Fibroblast of skin of scalp (primary cell): Measurements from ENCODE around the gene FBLIM1.
"Not testable (repeated sequence)": the region's sequence is repeated elsewhere in the genome, so short reads cannot be mapped to it uniquely, and the experiment has no call there.

Experiments used
- DNase-seq: peaks from one replicate; pipeline ENCODE4 v3.0.0-alpha.2; 2013

Gene FBLIM1

DNA sequence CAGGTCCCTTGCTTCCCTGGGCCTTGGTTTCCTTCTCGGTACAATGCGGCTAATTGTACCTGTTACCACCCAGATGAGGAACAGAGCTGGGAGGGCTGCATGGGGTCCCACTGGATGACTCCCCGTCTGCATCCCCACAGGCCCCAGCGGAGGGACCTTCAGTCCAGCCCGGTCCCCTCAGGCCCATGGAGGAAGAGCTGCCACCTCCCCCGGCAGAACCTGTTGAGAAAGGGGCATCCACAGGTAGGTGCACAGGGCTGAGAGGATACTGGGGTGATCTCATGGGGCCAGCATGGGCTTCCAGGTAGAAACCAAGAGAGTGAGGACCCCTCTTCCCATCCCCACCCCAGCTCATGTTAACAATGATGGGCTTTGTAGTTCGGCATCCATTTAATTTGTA is 9.8 kb downstream of the FBLIM1 start:
- DNase-seq, result no peak

GRCh38 chr1:15770313-15770962 is 11.8 kb downstream of the FBLIM1 start:
- DNase-seq, result no peak

- no peak for DNase-seq
Observed at GRCh38 chr1:15771836-15772515, 13.4 kb downstream of the FBLIM1 start.

DNA sequence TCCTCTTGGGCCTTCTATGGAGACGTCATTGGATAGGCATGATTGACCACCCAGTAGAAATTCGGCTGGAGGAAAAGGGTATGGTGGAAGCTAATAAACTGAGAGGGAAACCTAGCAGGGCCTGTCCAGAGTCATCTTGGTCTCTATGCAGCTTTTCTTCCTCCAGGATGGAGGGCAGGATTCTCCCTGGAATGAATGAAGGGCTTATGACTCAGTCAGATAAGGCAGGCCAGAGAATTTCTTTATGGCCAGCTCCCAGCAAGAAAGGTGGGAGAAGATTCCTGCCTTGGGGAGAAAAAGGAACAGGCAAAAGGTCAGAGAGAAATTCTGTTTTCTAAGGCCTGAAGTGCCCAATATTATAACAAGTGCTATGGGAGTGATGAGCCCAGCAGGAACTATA is 17.1 kb downstream of the FBLIM1 start:
- DNase-seq, result no peak

DNA sequence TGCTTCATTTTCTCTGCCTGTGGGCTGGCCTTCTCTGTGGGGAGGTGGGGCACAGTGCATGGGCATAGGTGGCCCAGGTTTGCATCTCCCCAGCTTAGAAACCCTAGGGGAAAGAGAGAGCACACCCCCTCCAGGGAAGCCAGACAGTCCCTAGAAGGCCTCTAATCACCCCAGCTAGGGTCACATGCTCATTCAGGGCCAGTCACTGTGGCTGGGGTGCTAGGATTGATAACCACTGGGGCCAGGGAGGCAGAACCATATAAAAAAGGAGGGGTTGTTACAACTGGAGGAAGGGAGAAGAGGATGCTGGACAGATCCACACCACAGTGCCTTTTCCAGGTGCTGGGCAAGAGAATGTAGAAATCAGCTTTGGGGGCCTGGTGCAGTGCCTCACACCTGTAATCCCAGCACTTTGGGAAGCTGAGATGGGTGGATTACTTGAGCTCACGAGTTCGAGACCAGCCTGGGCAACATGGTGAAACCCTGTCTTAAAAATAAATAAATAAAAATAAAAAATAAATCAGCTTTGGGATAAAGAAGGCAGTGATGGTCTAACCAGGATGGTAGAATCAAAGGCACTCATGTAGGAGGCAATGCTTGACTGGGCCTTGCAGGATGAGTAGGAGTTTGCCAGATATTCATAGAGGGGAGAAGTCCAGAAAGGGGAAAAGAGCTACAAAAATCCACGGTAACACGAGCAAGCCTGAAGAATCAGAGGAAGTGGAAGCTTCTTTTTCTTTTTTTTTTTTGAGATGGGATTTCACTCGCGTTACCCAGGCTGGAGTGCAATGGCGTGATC is 19.5 kb downstream of the FBLIM1 start:
- DNase-seq, result no peak

- DNase-seq, result no peak
Observed at GRCh38 chr1:15785683-15786082, 27.1 kb downstream of the FBLIM1 start.

GRCh38 chr1:15786581-15786980 is 28.0 kb downstream of the FBLIM1 start:
- peak; percentile 51 for DNase-seq

DNA sequence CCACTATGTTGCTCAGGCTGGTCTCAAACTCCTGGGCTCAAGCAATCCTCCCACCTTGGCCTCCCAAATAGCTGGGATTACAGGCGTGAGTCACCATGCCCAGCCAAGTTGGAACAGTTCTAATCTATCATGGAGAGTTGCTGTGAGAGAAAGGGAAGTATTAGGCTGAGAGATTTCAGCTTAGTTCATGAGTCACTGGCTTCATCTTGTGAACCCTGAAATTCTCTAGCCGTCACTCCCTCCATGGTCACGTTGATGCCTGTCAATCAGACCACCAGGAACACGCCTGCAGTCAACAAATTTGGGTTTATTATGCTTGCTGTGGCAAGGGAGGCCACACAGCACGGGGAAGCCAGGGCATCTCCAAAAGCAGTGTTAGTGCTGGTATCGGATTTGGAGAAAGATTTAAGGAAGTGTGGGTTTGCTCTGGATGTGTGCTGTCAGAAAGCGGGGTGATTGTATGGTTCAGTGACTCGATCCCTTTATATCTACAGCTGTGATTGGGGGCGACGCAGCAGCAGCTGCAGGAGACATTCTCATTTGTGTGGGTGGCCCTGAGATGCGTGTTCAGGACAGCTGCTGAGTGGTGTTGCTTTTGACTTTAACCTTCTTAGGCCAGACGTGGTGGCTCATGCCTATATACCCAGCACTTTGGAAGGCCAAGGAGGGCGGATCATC is 30.2 kb downstream of the FBLIM1 start:
- peak; percentile 44 for DNase-seq

GRCh38 chr1:15796086-15796462 is 37.5 kb downstream of the FBLIM1 start:
- DNase-seq, result no peak

GRCh38 chr1:15797614-15798390 is 39.2 kb downstream of the FBLIM1 start:
- DNase-seq, result no peak

DNA sequence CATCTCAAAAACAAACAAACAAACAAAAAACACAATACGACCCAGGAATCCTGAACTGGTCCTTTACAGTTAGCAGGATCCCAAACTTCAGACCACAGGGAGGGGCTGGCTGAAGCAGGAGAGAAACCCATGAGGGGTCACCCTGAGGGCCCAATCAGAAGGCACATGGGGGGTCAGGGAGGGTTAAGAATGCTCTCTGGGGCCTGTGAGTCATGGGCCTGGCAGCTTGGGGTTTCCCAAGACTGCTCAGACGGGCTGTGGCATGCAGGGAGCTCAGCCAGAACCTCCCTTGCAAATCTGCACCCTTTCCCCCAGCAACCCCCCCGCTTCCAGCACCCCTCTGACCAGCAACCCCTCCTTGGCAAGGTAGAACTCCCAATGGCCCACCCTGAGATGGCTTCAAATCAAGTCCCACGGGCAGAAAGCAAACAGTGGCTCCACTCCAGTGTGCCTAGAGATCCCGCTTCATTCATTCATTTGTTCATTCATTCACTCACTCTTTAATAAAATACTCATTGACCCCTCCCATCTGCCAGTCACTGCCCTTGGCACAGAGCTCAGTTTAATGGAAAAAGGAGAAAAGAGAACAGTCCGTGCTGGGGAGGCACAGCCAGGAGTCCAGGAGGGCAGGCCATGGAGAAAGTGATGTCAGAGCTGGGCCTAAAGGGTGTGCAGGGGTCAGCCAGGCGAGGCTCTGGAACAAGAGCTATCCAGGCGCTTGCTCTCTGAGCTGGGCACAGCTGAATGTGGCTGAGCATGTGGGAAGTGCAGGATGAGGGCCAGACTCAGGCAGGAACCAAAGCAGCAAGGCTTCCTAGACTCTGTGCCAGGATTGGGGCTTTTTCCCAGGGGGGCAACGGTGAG is 40.6 kb downstream of the FBLIM1 start:
- peak; percentile 98 for DNase-seq

DNA sequence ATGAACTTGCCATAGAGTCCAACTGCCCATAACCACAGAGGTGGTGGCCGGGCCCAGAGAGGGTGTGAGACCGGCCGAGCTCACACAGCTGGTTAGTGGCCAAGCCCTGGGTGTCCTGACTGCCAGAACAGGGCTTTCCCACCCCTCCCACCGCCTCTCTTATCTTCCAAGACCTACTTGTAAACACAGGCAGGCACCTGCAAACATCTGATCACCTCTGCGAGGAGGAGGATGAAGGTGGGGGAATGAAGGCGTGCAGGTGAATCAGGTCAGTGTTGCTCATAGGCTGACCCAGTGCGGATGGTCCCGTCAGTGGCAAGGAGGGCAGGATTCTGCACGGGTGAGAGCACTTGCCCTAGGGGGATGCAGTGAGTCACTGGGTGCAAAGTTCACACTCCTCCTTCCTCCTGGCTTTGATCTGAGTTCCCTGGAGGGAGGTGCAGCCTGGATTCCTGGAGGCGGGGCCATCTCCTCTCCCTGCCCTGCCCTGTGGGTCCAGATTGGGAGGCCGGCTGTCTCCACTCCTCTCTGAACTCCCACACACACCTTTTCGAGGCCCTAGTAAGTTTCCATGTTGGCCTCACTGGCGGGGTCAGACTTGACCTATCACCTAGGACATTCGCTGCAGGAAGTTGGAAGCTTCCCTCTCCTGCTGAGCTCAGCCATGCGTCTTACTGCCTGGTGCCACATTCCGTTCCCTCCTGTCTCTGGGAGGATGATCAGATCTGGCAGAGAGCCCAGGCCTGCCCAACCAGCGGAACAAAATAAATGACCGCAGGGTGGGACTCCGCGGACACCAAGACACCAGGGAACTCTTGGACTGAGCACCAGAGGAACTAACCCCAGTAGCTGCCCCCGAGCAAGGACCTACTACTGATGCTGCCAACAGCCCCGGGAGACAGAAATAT is 41.6 kb downstream of the FBLIM1 start:
- peak; percentile 68 for DNase-seq

GRCh38 chr1:15802234-15802965 is 43.8 kb downstream of the FBLIM1 start:
- peak; percentile 59 for DNase-seq

DNA sequence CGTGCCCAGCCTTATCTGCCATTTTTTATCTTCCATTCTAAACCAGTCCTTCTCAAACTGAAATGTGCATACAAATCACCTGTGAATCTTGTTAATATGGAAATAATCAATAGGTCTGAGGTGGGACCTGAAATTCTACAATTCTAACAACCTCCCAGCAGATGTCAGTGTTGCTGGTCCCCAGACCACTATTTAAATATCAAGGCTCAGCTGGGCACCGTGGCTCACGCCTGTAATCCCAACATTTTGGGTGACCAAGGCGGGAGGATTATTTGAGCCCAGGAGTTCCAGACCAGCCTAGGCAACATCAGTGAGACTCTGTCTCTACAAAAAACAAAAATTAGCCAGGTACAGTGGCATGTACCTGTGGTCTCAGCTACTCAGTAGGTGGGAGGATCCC is 44.8 kb downstream of the FBLIM1 start:
- peak; percentile 39 for DNase-seq

DNA sequence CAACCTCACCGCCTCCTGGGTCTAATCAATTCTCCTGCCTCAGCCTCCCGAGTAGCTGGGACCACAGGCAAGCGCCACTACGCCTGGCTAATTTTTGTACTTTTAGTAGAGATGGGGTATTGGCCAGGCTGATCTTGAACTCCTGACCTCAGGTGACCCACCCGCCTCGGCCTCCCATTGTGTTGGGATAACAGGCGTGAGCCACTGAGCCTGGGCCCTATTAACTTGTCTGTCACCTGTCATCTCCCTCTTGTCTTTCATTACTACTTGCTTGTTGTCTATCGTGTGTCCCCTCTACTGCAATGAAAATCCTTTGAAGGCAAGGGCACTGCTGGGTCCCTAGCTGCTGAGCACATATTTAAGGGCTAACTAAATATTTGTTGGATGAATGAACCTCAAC is 45.5 kb downstream of the FBLIM1 start:
- no peak for DNase-seq

- DNase-seq, result no peak
Observed at GRCh38 chr1:15807121-15807520, 48.5 kb downstream of the FBLIM1 start.

DNA sequence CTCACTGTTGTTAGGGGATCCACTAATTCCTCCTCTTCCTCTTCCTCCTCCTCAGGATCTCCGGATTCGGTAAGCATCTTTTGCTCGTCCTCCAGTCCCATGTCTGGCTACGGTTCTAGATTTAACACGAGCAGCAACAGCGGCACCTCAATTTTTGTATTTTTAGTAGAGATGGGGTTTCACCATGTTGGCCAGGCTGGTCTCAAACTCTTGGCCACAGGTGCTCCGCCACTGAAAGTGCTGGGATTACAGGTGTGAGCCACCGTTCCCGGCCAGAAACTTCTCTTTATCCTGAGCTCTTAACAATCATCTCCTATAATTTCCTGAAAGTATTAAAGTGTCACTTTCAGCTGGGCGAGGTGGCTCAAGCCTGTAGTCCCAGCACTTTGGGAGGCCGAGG is 49.0 kb downstream of the FBLIM1 start, which contains the start of gene UQCRHL:
TSS of gene UQCRHL (minus strand) at position 101 of the 400 bp plus-strand sequence. CDS start at position 101, 0 bp downstream.
- not testable (repeated sequence) for DNase-seq

- no peak for DNase-seq
Observed at GRCh38 chr1:15808955-15809354, 50.4 kb downstream of the FBLIM1 start.

DNA sequence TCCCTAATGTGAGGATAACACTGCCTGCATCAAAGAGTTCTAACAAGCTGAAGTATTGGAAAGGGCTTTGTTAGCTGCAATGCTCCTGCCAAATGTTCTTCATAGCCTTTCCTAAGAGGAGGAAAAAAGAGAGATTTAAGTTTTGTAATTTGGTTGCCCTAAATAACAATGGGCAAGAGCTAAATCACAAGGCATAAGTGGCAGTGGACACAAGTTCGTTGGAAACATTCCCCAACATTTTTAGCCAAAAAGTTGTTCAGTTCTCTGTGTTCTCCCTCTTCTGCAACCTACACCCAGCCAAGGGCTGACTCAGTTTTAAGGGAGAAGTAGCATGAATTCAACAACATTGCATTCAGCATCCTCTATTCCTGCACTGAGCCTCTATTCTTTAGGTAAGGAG is 51.5 kb downstream of the FBLIM1 start:
- DNase-seq, result no peak
